PFSK-1 (cell line): Measurements from ENCODE around the gene ECD.

Source experiments
- POLR2AphosphoS5 ChIP-seq: IDR thresholded peaks from 2 replicates; pipeline ENCODE4 v1.6.1; 2012; ENCODE audit warnings: low read depth, mild to moderate bottlenecking, control low read depth, low read length, moderate library complexity
- SIN3A ChIP-seq: IDR thresholded peaks from 2 replicates; pipeline ENCODE4 v1.6.1; 2012; ENCODE audit warnings: mild to moderate bottlenecking, low read length, moderate library complexity, borderline replicate concordance; ENCODE audit not compliant: insufficient read depth
- TAF1 ChIP-seq: IDR thresholded peaks from 2 replicates; pipeline ENCODE4 v1.6.1; 2012; ENCODE audit warnings: low read length, control low read depth, borderline replicate concordance; ENCODE audit not compliant: insufficient read depth
- TF ChIP-seq, protein P1 (sequence below), 2 experiments: IDR thresholded peaks; 2 replicates each; pipeline versions ENCODE4 v1.6.1 to v1.8.0; 2011 to 2012; ENCODE audit warnings: low read depth in 2 of 2, low read length in 2 of 2, control low read depth in 1 of 2, inconsistent platforms in 1 of 2, mild to moderate bottlenecking in 1 of 2, moderate library complexity in 1 of 2; ENCODE audit not compliant: insufficient read depth in 1 of 2

Gene ECD

GRCh38 chr10:73084209-73084608 is 83.6 kb downstream of the ECD start:
- TF ChIP-seq, protein P1, sequence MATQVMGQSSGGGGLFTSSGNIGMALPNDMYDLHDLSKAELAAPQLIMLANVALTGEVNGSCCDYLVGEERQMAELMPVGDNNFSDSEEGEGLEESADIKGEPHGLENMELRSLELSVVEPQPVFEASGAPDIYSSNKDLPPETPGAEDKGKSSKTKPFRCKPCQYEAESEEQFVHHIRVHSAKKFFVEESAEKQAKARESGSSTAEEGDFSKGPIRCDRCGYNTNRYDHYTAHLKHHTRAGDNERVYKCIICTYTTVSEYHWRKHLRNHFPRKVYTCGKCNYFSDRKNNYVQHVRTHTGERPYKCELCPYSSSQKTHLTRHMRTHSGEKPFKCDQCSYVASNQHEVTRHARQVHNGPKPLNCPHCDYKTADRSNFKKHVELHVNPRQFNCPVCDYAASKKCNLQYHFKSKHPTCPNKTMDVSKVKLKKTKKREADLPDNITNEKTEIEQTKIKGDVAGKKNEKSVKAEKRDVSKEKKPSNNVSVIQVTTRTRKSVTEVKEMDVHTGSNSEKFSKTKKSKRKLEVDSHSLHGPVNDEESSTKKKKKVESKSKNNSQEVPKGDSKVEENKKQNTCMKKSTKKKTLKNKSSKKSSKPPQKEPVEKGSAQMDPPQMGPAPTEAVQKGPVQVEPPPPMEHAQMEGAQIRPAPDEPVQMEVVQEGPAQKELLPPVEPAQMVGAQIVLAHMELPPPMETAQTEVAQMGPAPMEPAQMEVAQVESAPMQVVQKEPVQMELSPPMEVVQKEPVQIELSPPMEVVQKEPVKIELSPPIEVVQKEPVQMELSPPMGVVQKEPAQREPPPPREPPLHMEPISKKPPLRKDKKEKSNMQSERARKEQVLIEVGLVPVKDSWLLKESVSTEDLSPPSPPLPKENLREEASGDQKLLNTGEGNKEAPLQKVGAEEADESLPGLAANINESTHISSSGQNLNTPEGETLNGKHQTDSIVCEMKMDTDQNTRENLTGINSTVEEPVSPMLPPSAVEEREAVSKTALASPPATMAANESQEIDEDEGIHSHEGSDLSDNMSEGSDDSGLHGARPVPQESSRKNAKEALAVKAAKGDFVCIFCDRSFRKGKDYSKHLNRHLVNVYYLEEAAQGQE (IDR thresholded peaks at IDR 0.05; ENCODE audit: insufficient read depth in 1 of 2, low read depth in 2 of 2, low read length in 2 of 2), result no peak
- TF ChIP-seq TAF1 (no peak), POLR2AphosphoS5 (no peak), SIN3A (no peak)
